ENCODE data around the gene DENND4A.

Gene DENND4A

GRCh38 chr15:65651831-65652749 lies 140.0 kb downstream of the DENND4A start:
- Mint-ChIP-seq H3K27ac (no peak overlapping the region), H3K4me3 (no peak overlapping the region), H3K36me3 (peaks cover 7% of the 10 kb centered on the region), H3K9me3 (no peaks in the 10 kb centered on the region), H3K27me3 (no peaks in the 10 kb centered on the region), H3K4me1 (no peaks in the 10 kb centered on the region)

DNA sequence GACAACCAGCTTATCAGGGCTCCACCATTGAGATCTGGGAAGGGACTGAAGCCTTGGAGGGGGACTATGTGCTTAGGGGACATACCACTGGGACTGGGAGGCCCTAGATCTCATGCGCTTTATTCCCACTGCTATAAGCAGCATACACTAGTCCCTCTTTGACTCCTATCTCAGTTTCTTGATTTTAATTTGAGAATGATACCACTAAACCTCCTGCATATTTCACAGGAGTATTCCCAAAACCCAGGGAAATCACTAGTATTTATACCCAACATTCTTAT lies 141.1 kb downstream of the DENND4A start:
- H3K36me3 Mint-ChIP-seq = peaks cover 8% of the 10 kb centered on the region
- no peaks in the 10 kb centered on the region for H3K4me1 Mint-ChIP-seq
- no peaks in the 10 kb centered on the region for H3K9me3 Mint-ChIP-seq
- H3K4me3 Mint-ChIP-seq = no peak overlapping the region
- no peaks in the 10 kb centered on the region for H3K27me3 Mint-ChIP-seq
- no peak overlapping the region for H3K27ac Mint-ChIP-seq

- H3K9me3 Mint-ChIP-seq = no peaks in the 10 kb centered on the region
- no peak overlapping the region for H3K4me3 Mint-ChIP-seq
- no peaks in the 10 kb centered on the region for H3K27me3 Mint-ChIP-seq
- H3K27ac Mint-ChIP-seq = no peak overlapping the region
- no peaks in the 10 kb centered on the region for H3K4me1 Mint-ChIP-seq
- H3K36me3 Mint-ChIP-seq = peaks cover 8% of the 10 kb centered on the region
Measured at GRCh38 chr15:65650312-65651041, 141.6 kb downstream of the DENND4A start.

DNA sequence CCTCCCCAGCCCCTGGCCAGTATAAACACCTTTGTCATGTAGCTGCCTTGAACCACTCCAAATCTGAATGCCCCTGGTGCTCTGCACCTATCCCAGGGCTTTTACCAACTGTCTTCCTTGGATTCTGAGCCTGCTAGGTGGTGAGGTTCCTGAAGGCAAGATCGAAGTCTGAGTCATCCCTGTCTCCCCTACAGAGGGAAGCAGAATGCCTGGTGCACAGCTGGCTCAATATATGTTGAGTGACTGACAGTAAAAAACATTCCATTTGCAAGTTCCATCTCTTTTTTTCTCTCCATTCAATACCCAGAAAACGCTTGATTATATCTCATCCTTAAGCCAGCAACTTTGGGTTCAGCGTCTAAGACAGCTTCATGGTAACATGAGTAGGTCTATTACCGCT lies 145.6 kb downstream of the DENND4A start:
- Mint-ChIP-seq H3K27ac (no peak overlapping the region), H3K9me3 (no peaks in the 10 kb centered on the region)

GRCh38 chr15:65645392-65645791 lies 146.7 kb downstream of the DENND4A start:
- H3K27ac Mint-ChIP-seq = no peak overlapping the region
- H3K27me3 Mint-ChIP-seq = no peaks in the 10 kb centered on the region
- no peaks in the 10 kb centered on the region for H3K9me3 Mint-ChIP-seq
- no peak overlapping the region for H3K4me3 Mint-ChIP-seq
- H3K4me1 Mint-ChIP-seq = no peaks in the 10 kb centered on the region
- H3K36me3 Mint-ChIP-seq = peaks cover 1% of the 10 kb centered on the region

More for the DNA sequence above, 145.6 kb downstream of the DENND4A start:
- Mint-ChIP-seq H3K36me3 (peaks cover 1% of the 10 kb centered on the region), H3K4me3 (no peak overlapping the region), H3K27me3 (no peaks in the 10 kb centered on the region), H3K4me1 (no peaks in the 10 kb centered on the region)

DNA sequence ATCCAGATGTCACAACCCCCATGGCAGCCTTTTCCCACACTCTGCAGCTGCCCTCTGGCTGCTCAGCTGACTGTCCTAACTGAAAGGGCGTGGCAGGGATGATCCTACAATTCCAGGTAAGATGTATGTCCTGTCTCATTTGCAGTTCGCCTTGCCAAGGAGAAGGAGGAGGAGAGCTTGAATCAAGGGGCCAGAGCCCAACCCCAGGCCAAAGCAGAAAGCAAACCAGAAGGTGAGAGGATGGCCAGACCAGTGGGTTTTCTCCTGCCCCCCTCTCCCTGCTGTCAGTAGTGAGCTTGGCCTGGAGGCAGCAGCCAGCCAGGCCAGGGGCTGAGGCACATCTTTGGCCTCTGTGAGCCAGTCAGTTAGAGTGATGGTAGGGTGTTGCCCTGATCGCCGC lies 147.8 kb downstream of the DENND4A start:
- Mint-ChIP-seq H3K9me3 (no peaks in the 10 kb centered on the region), H3K4me1 (no peaks in the 10 kb centered on the region), H3K27me3 (no peaks in the 10 kb centered on the region), H3K27ac (no peak overlapping the region), H3K36me3 (peaks cover 1% of the 10 kb centered on the region), H3K4me3 (no peak overlapping the region)

- H3K4me3 Mint-ChIP-seq = no peak overlapping the region
- H3K36me3 Mint-ChIP-seq = peaks cover 1% of the 10 kb centered on the region
- H3K27ac Mint-ChIP-seq = no peak overlapping the region
- no peaks in the 10 kb centered on the region for H3K27me3 Mint-ChIP-seq
- peaks cover 7% of the 10 kb centered on the region for H3K4me1 Mint-ChIP-seq
- H3K9me3 Mint-ChIP-seq = no peaks in the 10 kb centered on the region
Measured at GRCh38 chr15:65642594-65642993, 149.5 kb downstream of the DENND4A start.

DNA sequence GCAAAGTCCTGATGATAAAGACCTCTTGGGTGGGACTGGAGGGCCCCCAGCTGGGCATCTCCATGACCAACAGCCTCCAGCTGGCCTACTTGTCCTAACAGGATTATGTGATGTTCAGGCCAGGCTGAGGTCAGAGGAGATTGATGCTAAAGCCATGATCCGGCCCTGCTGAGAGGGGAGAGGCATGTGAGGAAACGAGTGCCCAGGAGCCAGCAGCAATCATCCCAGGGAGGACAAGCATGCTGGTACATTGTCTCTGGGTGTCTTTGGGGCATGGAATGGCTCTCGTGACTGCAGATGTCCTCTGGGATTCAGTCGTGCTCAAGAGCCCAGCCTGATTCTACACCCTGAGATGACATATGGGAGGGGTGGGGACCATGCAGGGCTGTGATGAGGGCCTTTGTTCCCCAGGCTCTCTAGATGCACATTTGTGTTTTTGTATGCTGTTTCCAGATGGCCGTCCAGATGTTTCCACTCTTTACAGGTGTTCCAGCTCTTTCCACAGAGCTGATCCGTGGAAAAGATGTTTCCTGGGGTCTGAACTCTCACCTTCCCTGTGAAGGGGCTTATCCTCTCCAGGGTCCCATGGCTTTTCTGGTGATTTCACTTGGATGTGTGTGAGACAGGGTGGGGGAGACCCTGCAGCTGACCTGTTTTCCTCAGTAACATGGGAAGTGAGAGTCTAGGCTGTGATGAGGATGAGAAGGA lies 150.2 kb downstream of the DENND4A start:
- Mint-ChIP-seq H3K27ac (no peak overlapping the region), H3K36me3 (peaks cover under 1% of the 10 kb centered on the region), H3K9me3 (no peaks in the 10 kb centered on the region), H3K27me3 (no peaks in the 10 kb centered on the region), H3K4me3 (no peak overlapping the region), H3K4me1 (peaks cover 7% of the 10 kb centered on the region)

DNA sequence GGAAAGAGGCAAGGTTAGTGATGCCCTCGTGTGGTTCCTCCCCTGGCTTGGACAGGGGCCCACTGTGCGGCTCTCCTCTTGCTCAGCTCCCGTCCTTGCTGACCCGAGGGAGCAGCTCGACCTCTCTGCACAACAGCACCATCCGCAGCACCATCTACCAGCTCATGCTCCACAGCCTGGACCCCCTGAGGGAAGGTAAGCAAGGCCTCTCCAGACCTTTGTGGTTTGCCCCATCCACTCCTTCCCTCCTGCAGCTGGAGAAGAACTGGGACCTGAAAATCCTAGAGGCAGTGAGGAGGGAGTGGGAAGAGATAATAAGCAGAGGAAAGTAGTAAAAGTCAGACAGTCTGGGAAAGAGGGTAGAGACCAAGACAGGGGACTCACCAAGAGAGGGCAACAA lies 152.6 kb downstream of the DENND4A start:
- H3K27ac Mint-ChIP-seq = no peak overlapping the region
- H3K4me1 Mint-ChIP-seq = peaks cover 7% of the 10 kb centered on the region
- H3K27me3 Mint-ChIP-seq = no peaks in the 10 kb centered on the region
- H3K36me3 Mint-ChIP-seq = no peaks in the 10 kb centered on the region
- no peak overlapping the region for H3K4me3 Mint-ChIP-seq
- no peaks in the 10 kb centered on the region for H3K9me3 Mint-ChIP-seq

DNA sequence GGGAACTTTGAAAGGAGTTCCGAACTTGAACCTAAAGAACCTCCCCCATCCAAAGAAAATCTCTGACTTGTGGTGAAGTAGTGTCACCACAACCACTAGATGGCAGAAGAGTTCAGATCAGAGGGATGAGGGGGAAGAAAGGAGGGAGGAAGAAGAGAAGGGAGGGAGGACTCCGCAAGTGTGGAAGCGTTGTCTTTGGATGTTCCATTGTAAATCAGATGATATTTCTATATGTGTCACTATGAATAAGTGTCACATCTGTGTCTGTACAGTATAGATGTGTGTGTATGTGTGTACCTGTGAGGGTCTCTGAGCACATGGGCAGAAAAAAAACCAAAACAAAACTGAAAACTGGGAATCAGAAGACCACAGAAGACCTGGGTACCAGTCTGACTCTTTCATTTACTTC lies 153.4 kb downstream of the DENND4A start:
- Mint-ChIP-seq H3K36me3 (no peaks in the 10 kb centered on the region), H3K9me3 (no peaks in the 10 kb centered on the region), H3K4me1 (peaks cover 7% of the 10 kb centered on the region), H3K27me3 (no peaks in the 10 kb centered on the region), H3K4me3 (no peak overlapping the region), H3K27ac (no peak overlapping the region)

DNA sequence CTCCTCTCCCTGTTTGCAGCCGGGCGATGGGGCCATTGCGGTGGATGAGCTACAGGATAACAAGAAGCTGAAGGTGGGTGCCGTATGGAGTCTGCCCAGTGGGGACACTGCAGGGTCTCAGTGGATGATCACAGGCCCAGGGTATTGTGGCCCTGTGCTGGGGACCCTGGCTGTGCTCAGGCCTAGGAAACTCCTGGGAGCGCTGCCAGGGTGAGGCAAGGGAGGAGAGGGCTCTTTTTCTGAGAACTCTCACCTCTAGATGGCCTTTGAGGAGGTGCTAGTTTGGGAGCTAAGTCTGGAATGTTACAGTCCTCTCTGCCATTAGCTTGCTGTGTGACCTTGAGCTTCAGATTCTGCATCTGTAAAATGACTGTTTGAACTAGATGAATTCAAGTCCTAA lies 154.0 kb downstream of the DENND4A start:
- Mint-ChIP-seq H3K36me3 (no peaks in the 10 kb centered on the region), H3K4me1 (peaks cover 7% of the 10 kb centered on the region), H3K9me3 (no peaks in the 10 kb centered on the region), H3K27ac (no peak overlapping the region), H3K4me3 (no peak overlapping the region), H3K27me3 (no peaks in the 10 kb centered on the region)

DNA sequence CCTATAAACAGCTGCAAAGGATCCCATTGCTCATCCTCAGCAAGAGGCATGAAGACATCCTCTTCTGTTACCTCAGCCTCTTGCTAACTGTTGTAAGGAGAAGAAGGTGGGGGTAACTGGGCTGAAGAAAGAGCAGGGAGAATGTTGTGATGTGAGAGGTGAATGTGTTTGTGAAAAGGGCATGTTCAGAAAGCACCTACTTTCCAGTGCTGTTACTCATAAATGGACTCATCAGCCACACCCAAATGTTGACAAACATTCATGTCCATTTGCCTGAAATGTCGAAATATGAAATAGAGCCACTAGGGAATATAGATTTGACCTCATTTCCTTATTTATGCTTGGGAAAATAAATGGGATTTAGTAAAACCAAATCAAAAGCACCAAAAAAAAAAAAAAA lies 157.7 kb downstream of the DENND4A start:
- H3K27ac Mint-ChIP-seq = no peak overlapping the region
- H3K9me3 Mint-ChIP-seq = no peaks in the 10 kb centered on the region
- no peak overlapping the region for H3K4me3 Mint-ChIP-seq
- no peaks in the 10 kb centered on the region for H3K27me3 Mint-ChIP-seq
- peaks cover 7% of the 10 kb centered on the region for H3K4me1 Mint-ChIP-seq
- H3K36me3 Mint-ChIP-seq = peaks cover 4% of the 10 kb centered on the region

DNA sequence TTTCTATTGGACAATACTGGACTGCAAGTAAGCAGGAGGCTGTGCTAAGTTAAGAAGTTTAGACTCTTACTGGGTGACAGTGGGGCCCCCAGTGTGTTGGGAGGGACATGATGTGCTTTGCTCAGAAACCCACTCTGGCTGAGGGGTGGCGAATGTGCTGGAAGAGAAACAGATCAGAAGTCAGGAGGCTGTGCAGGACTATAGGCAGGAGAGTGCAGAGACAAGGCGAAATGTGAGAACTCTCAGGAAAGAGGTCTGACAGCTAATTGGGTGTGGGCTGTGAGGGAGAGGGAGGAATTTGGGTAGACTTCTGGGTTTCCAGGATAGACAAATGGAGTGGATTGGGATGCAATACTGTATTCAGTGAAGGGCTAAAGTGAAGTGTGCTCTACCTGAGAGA lies 158.3 kb downstream of the DENND4A start:
- H3K36me3 Mint-ChIP-seq = peaks cover 5% of the 10 kb centered on the region
- H3K9me3 Mint-ChIP-seq = no peaks in the 10 kb centered on the region
- H3K4me1 Mint-ChIP-seq = peaks cover 5% of the 10 kb centered on the region
- no peak overlapping the region for H3K4me3 Mint-ChIP-seq
- H3K27me3 Mint-ChIP-seq = no peaks in the 10 kb centered on the region
- H3K27ac Mint-ChIP-seq = no peak overlapping the region

DNA sequence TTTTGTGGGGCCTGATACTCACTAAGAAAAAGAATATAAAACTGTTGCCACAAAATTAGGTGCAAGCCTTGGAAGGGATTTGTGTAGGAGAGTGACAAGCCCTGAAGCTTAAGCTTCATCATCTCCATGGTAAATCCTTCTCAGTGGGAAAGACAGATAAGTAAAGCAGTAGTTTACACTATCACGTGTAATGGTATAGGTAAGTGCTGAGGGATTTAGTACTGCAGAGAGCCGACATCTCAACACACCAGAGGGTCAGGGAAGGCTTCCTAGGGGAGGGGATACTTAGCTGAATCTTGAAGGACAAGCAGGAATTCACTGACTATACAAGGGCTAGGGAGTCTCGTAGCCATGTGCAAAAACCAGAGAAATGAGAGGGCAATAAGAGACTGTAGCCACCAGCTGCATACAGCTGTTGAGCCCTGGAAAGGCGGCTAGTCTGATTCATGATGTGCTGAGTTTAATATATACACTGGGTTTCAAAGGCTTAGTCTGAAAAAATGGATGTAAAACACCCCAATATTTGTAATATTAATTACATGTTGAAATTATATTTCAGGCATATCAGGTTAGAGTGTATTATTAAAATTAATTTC lies 159.2 kb downstream of the DENND4A start:
- no peak overlapping the region for H3K4me3 Mint-ChIP-seq

GRCh38 chr15:65631503-65631902 lies 160.6 kb downstream of the DENND4A start:
- no peak overlapping the region for H3K4me3 Mint-ChIP-seq
- H3K4me1 Mint-ChIP-seq = no peaks in the 10 kb centered on the region
- H3K36me3 Mint-ChIP-seq = peaks cover 5% of the 10 kb centered on the region
- H3K27me3 Mint-ChIP-seq = no peaks in the 10 kb centered on the region
- no peak overlapping the region for H3K27ac Mint-ChIP-seq
- no peaks in the 10 kb centered on the region for H3K9me3 Mint-ChIP-seq

More for the DNA sequence above, 159.2 kb downstream of the DENND4A start:
- H3K27me3 Mint-ChIP-seq = no peaks in the 10 kb centered on the region
- H3K9me3 Mint-ChIP-seq = no peaks in the 10 kb centered on the region
- no peak overlapping the region for H3K27ac Mint-ChIP-seq
- H3K4me1 Mint-ChIP-seq = no peaks in the 10 kb centered on the region
- H3K36me3 Mint-ChIP-seq = peaks cover 5% of the 10 kb centered on the region
